RWPE2 (cell line): Measurements from ENCODE around the gene COL4A3.

Source experiments
- ATAC-seq: fragments of 200-7000 bp; cut with Tn5 transposase; 3 replicates; pipeline ENCODE4 v1.9.1; 2021; ENCODE audit warnings: low read depth
- DNase-seq: peaks from one replicate; pipeline ENCODE4 v3.0.0-alpha.2; 2020; ENCODE audit warnings: low spot score
- H3K27ac ChIP-seq: fragments of 450-650 bp; 2 replicates; pipeline ENCODE4 v1.5.1; 2017; ENCODE audit warnings: mild to moderate bottlenecking; ENCODE audit not compliant: poor library complexity, severe bottlenecking
- H3K27me3 ChIP-seq: fragments of 250-450 bp; sonication (Bioruptor Pico); 2 replicates; pipeline ENCODE4 v1.5.1; 2021; ENCODE audit warnings: mild to moderate bottlenecking, moderate library complexity; ENCODE audit not compliant: insufficient read depth, poor library complexity, severe bottlenecking
- H3K36me3 ChIP-seq: fragments of 250-450 bp; sonication (Bioruptor Pico); 2 replicates; pipeline ENCODE4 v1.5.1; 2020; ENCODE audit warnings: low read depth, mild to moderate bottlenecking, moderate library complexity
- H3K4me1 ChIP-seq: fragments of 250-450 bp; sonication (Bioruptor Pico); 2 replicates; pipeline ENCODE4 v1.5.1; 2021; ENCODE audit warnings: mild to moderate bottlenecking, moderate library complexity; ENCODE audit not compliant: insufficient read depth, poor library complexity, severe bottlenecking
- H3K4me3 ChIP-seq: fragments of 250-450 bp; sonication (Bioruptor Pico); 2 replicates; pipeline ENCODE4 v1.5.1; 2021; ENCODE audit warnings: mild to moderate bottlenecking, moderate library complexity; ENCODE audit not compliant: severe bottlenecking
- H3K9me3 ChIP-seq: fragments of 250-450 bp; sonication (Bioruptor Pico); 2 replicates; pipeline ENCODE4 v1.5.1; 2021; ENCODE audit warnings: mild to moderate bottlenecking, moderate library complexity; ENCODE audit not compliant: severe bottlenecking
- CTCF ChIP-seq: fragments of 450-650 bp; IDR thresholded peaks from one replicate; pipeline ENCODE4 v1.5.1; 2017; ENCODE audit warnings: mild to moderate bottlenecking, moderate library complexity; ENCODE audit not compliant: poor library complexity, severe bottlenecking

Gene COL4A3

GRCh38 chr2:227248876-227249275 is 84.5 kb downstream of the COL4A3 start:
- no peaks in the 10 kb centered on the region for H3K4me1 ChIP-seq
- ATAC-seq (no peak), DNase-seq (no peak)
- no peak for TF ChIP-seq CTCF
- H3K9me3 ChIP-seq = no peaks in the 10 kb centered on the region
- no peak overlapping the region for H3K4me3 ChIP-seq
- H3K27me3 ChIP-seq = no peaks in the 10 kb centered on the region
- no peaks in the 10 kb centered on the region for H3K36me3 ChIP-seq
- no peak overlapping the region for H3K27ac ChIP-seq

- DNase-seq = no peak
- no peaks in the 10 kb centered on the region for H3K9me3 ChIP-seq
- TF ChIP-seq CTCF = no peak
- H3K4me1 ChIP-seq = no peaks in the 10 kb centered on the region
- ATAC-seq = no peak
- H3K36me3 ChIP-seq = no peaks in the 10 kb centered on the region
- H3K4me3 ChIP-seq = no peak overlapping the region
- H3K27ac ChIP-seq = no peak overlapping the region
- H3K27me3 ChIP-seq = no peaks in the 10 kb centered on the region
Measured at GRCh38 chr2:227252831-227253230, 88.4 kb downstream of the COL4A3 start.

- H3K4me3 ChIP-seq = no peak overlapping the region
- no peaks in the 10 kb centered on the region for H3K9me3 ChIP-seq
- peak; percentile 25; the same call in 1 of the 3 replicates for ATAC-seq
- DNase-seq = no peak
- no peaks in the 10 kb centered on the region for H3K36me3 ChIP-seq
- no peaks in the 10 kb centered on the region for H3K4me1 ChIP-seq
- H3K27me3 ChIP-seq = no peaks in the 10 kb centered on the region
- TF ChIP-seq CTCF = no peak
- H3K27ac ChIP-seq = no peak overlapping the region
Measured at GRCh38 chr2:227256605-227257004, 92.2 kb downstream of the COL4A3 start.

DNA sequence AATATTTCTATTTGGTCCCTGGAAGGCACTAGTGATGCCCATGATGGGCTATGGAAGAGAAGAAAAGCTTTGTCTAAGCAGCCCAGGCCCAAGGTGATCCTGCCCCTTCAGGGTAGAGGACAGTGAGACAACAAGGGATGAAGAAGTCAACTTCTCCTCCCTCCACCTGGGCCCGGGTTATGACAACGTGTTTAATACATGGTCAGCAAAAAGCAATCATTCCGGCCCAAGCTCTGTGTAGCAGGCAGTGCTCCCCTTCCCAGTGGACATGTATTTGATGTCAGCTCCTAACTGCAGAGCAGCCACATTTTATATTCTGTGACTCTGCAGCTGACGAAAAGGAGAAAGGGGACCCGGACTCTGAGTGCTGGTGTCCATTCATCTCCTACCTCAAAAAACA is 93.4 kb downstream of the COL4A3 start:
- ATAC-seq (no peak), DNase-seq (no peak)
- Histone ChIP-seq H3K27me3 (no peaks in the 10 kb centered on the region), H3K36me3 (no peaks in the 10 kb centered on the region), H3K9me3 (no peaks in the 10 kb centered on the region), H3K4me1 (no peaks in the 10 kb centered on the region), H3K4me3 (no peak overlapping the region), H3K27ac (no peak overlapping the region)
- no peak for TF ChIP-seq CTCF

DNA sequence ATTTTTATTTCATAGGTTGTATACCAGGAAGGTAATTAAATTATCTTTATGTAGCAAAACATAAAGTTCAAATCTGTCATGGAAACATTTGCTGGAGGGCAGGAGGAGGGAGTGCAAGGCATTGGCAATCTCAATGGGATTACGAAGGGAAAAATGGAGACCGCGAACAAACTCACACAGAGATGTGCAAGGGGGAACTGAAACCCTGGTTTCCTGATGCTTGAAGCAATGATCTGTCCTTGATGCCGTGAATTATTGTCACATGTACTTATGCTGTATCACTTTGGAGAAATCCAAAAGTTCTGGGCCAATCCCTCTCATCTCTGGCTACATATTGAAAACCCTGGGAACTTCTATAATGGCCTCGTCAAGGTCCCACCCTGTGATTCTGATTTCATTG is 95.6 kb downstream of the COL4A3 start:
- ATAC-seq = no peak
- no peaks in the 10 kb centered on the region for H3K36me3 ChIP-seq
- H3K9me3 ChIP-seq = no peaks in the 10 kb centered on the region
- no peak for DNase-seq
- no peak overlapping the region for H3K4me3 ChIP-seq
- H3K27ac ChIP-seq = no peak overlapping the region
- no peaks in the 10 kb centered on the region for H3K27me3 ChIP-seq
- H3K4me1 ChIP-seq = no peaks in the 10 kb centered on the region
- TF ChIP-seq CTCF = no peak
